Regular cardiac myocyte (primary cell): ENCODE results near the gene MPP3. TPM values are rescaled to one million over a fixed set of nuclear protein-coding genes. Genes with fewer than 3 reads are reported as not detected.

Experiments
- total RNA-seq: library from RNA; depleted of rRNA; stranded (reverse); fragments of >200 nt; gene quantifications from 2 replicates; pipeline ENCODE4 v1.2.3, GENCODE V29; 2014

MPP3 gene, protein sequence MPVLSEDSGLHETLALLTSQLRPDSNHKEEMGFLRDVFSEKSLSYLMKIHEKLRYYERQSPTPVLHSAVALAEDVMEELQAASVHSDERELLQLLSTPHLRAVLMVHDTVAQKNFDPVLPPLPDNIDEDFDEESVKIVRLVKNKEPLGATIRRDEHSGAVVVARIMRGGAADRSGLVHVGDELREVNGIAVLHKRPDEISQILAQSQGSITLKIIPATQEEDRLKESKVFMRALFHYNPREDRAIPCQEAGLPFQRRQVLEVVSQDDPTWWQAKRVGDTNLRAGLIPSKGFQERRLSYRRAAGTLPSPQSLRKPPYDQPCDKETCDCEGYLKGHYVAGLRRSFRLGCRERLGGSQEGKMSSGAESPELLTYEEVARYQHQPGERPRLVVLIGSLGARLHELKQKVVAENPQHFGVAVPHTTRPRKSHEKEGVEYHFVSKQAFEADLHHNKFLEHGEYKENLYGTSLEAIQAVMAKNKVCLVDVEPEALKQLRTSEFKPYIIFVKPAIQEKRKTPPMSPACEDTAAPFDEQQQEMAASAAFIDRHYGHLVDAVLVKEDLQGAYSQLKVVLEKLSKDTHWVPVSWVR
- 9.2 and 11.6 TPM in 2 replicates for total RNA-seq

DNA sequence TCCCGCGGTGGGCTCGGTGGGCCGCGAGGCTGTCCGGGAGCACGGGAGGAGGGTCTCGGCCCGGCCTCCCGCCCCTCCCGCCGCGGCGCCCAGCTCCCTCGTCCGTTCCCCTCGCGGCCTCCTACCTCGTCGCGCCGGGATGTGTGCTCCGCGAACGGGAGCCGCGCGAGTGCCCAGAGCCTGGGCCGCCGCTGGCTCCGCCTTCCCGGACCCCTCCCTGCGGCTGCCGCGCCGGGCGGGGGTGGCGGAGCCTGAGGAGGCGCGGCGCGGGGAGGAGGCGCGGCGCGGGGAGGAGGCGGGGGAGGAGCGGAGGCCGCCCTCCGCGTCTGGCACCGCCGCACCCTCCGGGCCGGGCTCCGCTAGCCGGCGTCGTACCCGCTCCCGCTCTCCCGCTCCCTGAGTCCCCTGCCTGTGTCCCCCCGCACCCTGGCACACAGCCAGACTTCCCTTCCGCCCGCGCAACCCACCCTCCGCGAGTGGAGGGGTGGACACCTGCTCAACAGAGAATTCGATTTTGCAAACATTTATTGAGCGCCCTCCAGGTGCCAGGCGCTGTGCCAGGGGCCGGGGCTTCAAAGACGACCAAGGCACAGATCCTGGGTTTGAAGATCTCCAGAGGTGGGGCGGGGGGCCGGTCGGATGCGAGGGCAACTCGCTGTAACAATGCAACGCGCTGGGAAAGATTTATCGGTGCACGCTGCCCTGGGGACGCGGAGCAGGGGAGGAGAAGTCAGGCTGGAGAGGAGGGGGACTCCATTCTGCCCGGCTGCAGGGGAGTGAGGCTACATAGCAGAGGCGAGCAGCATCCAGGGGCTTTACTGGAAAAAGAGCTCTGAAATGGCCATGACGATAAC lies at the start of gene MPP3:
Gene MPP3, minus strand, starts transcription at position 171 of the 854 bp plus-strand sequence. CDS start 1,240 bp downstream, outside the sequence.

GRCh38 chr17:43846963-43847371 lies 14.0 kb upstream of the MPP3 start, which contains the start of gene CD300LG:
TSS of gene CD300LG (plus strand) at chr17:43847176. CDS start at chr17:43847217, 41 bp downstream.

GRCh38 chr17:43780135-43780534 lies 52.8 kb downstream of the MPP3 start, which contains the start of gene CFAP97D1:
TSS of gene CFAP97D1 (plus strand) at chr17:43780435. CDS start at chr17:43780463, 28 bp downstream.

DNA sequence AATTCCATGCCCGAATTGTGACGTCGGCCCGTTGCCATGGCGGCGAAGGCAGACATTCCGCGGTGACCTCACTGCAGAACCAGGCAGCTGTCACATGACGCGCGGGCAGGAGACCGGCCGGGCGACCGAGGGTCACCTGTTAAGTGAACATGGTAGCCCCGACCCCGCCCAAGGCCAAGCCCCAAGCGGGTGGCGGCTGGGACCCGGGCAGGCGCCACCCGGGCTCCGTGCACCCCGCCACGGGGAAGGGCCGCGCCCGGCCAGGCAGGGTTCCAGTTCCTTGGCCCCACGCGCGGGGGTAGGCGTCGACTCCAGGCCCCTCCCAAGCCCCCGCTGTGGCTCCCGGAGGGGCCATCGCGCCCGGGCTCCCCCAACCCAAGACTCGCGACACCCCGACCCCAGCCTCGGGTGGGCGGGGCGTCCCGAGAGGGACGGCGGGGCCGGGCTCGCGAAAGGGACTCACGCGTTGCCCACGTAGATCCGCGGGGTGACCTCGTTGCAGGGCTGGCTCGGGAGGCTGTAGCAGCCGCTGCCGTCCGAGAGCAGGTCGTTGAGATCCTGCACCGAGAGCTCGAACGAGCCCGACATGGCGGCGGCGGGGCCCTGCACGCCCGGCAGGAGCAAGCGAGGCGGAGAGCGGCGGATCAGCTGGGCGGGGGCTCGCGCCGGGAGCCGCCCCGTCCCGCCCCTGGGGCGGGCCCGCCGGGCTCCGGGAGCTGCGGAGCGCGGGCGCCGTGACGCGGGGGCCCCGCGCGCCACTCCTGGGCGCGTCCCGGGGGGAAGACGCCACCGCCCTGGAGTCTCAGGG lies 54.4 kb downstream of the MPP3 start, which contains the start of gene DUSP3:
Gene DUSP3, minus strand, starts transcription at position 641 of the 808 bp plus-strand sequence. Its CDS starts 53 bp downstream, at position 588.

DNA sequence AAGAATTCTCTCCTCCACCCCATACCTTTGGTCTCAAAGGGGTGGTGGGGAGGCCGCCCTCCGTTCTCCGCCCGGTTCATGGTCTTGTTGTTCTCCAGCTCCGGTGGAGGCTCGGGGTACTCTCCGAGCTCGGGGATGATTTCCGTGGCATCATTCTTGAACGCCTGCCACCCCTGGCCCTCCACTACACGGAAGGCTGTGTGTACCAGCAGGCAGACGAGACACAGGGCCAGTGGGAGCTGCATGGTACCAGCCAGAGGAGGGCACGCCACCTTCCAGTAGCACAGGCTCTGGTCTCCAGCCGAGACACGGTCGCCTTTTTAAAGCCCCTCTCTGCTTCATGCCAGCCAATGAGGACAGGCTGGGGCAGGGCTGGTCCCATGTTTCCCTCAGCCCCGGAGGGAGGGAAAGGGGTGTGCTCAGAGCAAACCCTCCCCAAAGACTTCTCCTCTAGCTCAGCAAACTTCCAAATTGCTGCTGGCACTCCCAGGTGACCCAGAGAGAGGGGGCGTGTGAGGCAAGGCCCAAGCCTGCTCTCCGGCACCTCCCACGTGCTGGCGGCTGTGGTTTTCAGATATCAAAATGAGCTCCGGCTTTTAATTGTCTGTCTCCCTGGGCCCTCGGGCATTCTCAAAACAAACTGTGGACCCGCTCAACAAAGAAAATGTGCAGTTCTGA lies 74.3 kb downstream of the MPP3 start, which contains the start of gene SOST:
Gene SOST, minus strand, starts transcription at position 295 of the 678 bp plus-strand sequence. Its CDS starts 50 bp downstream, at position 245.

Other genes starting within 250 kb of the MPP3 start
- gene MEOX1, start 171.2 kb downstream of the MPP3 start, total RNA-seq: 2.8 TPM in 1 of 2 replicates, not detected in the other
- gene SOST, start 74.4 kb downstream of the MPP3 start, total RNA-seq: 10.9 and 20.0 TPM in 2 replicates
- gene DUSP3, start 54.2 kb downstream of the MPP3 start, total RNA-seq: 52.0 and 73.6 TPM in 2 replicates
- under 0.01 TPM in 2 replicates for gene CFAP97D1, start 52.7 kb downstream of the MPP3 start, total RNA-seq
- not detected in 2 replicates for gene CD300LG, start 14.0 kb upstream of the MPP3 start, total RNA-seq
- 2.9 and 4.5 TPM in 2 replicates for gene MPP2, start 74.4 kb upstream of the MPP3 start, total RNA-seq
- not detected in 2 replicates for gene PPY, start 109.3 kb upstream of the MPP3 start, total RNA-seq
- gene PYY, start 120.8 kb upstream of the MPP3 start, total RNA-seq: not detected in 2 replicates
- 0.96 and 2.5 TPM in 2 replicates for gene NAGS, start 171.5 kb upstream of the MPP3 start, total RNA-seq
- 69.4 and 95.0 TPM in 2 replicates for gene TMEM101, start 181.8 kb upstream of the MPP3 start, total RNA-seq
- gene LSM12, start 233.5 kb upstream of the MPP3 start, total RNA-seq: 36.9 and 50.4 TPM in 2 replicates
- 12.7 and 17.4 TPM in 2 replicates for gene G6PC3, start 237.6 kb upstream of the MPP3 start, total RNA-seq